ENCODE measurements around the gene ZHX3. TPM values are rescaled to one million over a fixed set of nuclear protein-coding genes. Genes with fewer than 3 reads are reported as not detected.

Gene ZHX3
- total RNA-seq, 1 donor from 2014 or later: 14.5 TPM

DNA sequence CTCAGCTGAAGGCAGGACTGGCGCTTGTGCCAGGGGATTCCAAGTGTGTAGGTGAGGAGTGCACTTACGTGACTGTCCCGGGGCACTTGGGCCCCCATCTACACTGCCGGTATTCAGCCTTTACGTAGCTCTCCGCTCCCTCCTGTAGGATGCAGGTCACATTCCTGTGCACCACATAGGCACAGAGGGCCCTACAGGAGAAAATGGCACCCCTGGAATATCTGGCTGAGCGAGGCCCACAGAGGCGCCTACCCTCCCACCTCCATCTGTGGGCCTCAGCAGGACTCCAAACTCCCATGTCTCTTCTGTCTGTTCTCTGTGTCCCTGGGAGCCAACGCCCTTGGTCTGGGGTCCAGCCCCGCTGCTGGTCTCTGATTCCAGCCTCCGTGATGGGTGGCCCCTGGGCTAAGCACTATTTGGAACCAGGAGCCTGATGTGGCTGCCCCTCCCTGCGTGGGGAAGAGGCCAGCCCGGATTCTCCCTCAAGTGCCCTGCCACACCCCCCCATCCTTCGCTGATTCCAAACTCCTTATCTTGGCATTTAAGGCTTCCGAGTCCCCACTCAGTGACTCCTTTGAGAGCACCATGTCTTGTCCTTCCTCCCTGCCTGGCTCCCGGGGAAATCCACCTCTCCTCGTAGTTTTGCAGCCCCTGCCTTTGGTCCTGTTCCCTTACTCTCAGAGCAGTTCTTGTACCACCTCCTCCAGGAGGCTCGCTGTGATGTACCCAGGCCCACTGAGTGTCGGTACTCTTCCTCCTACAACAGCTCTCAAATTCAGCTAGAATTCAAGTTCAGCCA is 47.6 kb upstream of the ZHX3 start:
- no peak overlapping the region for H3K4me3 ChIP-seq (ENCODE audit: low read depth, low read length)
- H3K36me3 ChIP-seq (ENCODE audit: control insufficient read depth, insufficient read depth, low read length): no peaks in the 10 kb centered on the region
- TF ChIP-seq, protein P1, sequence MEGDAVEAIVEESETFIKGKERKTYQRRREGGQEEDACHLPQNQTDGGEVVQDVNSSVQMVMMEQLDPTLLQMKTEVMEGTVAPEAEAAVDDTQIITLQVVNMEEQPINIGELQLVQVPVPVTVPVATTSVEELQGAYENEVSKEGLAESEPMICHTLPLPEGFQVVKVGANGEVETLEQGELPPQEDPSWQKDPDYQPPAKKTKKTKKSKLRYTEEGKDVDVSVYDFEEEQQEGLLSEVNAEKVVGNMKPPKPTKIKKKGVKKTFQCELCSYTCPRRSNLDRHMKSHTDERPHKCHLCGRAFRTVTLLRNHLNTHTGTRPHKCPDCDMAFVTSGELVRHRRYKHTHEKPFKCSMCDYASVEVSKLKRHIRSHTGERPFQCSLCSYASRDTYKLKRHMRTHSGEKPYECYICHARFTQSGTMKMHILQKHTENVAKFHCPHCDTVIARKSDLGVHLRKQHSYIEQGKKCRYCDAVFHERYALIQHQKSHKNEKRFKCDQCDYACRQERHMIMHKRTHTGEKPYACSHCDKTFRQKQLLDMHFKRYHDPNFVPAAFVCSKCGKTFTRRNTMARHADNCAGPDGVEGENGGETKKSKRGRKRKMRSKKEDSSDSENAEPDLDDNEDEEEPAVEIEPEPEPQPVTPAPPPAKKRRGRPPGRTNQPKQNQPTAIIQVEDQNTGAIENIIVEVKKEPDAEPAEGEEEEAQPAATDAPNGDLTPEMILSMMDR (IDR thresholded peaks at IDR 0.05; ENCODE audit: insufficient read depth, low read length, severe bottlenecking): no peak
- H3K27me3 ChIP-seq (ENCODE audit: control insufficient read depth, insufficient read depth, low read length): peaks cover 23% of the 10 kb centered on the region
- no peak for DNase-seq (ENCODE audit: low read depth)
- no peak for FAIRE-seq

DNA sequence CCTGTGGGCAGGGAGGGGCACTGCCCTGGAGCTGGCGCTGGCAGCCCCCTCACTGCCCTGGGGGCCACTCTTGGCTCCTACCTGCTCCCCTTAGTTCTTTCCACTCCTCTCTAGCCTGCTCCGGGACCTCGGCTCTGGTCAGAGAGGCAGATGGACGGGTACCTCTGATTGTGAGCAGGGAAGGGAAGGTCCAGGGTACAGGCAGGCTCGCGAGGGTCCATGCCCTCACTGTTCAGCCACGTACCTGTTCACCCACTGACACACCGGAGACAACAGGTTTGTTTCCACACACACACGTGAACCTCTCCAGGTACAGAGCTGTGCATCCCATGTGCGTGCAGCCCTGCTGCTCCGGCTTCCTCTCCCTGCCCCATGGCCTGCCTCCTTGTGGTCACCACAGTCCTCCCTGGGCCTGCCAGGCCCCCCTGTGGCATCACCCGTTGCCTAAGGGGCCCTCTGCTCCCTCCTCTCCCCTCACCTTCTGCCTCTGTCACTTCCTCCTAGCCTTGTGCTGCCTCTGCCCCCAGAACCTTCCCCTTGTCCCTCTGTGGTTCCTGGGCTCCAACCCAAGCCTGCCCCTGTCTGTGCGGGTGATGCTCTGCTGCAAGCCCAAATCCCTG is 46.8 kb upstream of the ZHX3 start:
- peaks cover 23% of the 10 kb centered on the region for H3K27me3 ChIP-seq (ENCODE audit: control insufficient read depth, insufficient read depth, low read length)
- DNase-seq (ENCODE audit: low read depth) (no peak), FAIRE-seq (peak; percentile 68)
- TF ChIP-seq, protein P1 (IDR thresholded peaks at IDR 0.05; ENCODE audit: insufficient read depth, low read length, severe bottlenecking): no peak
- H3K4me3 ChIP-seq (ENCODE audit: low read depth, low read length): no peak overlapping the region
- peaks cover 1% of the 10 kb centered on the region for H3K36me3 ChIP-seq (ENCODE audit: control insufficient read depth, insufficient read depth, low read length)

DNA sequence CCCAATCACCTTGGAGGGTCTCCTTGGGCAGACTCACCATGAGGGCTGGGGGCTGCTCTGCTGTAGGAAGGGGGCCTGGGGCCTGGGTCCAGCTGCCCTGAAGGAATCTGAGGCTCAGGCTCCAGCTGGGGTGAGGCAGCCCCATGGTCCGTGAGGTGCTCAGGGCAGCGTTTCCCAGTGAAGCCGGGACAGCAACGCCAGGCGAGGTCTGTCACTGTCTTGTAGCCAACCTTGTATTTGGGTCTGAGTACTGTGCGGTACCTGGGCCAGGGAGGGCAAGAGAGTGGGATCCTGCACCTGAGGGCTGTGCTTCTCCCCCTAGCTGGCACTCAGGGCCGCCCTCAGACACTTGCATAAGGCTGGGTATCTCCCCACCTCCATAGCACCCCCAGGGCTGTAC is 46.1 kb upstream of the ZHX3 start:
- TF ChIP-seq, protein P1 (IDR thresholded peaks at IDR 0.05; ENCODE audit: insufficient read depth, low read length, severe bottlenecking): no peak
- FAIRE-seq: no peak
- Histone ChIP-seq H3K27me3 (ENCODE audit: control insufficient read depth, insufficient read depth, low read length) (peaks cover 23% of the 10 kb centered on the region), H3K4me3 (ENCODE audit: low read depth, low read length) (no peak overlapping the region), H3K36me3 (ENCODE audit: control insufficient read depth, insufficient read depth, low read length) (peaks cover 1% of the 10 kb centered on the region)
- no peak for DNase-seq (ENCODE audit: low read depth)

DNA sequence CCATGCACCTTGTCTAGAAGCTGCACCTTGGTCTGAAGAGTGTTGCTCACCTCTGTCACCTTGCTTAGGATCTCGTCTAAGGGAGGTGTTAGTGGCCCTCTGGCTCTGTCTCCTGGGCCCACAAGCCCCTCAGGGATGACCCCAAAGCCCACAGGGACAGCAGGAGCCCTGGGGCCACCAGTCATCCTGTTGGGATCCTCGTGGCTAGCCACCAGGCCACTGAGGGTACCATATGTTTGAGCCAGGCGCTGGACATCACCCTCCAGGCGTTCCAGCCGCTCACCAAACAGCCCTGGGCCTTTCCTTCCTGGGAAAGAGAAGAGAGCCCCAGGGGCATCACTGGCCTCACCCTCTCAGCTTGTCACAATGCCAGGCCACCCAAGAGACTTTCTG is 45.2 kb upstream of the ZHX3 start:
- FAIRE-seq: no peak

DNA sequence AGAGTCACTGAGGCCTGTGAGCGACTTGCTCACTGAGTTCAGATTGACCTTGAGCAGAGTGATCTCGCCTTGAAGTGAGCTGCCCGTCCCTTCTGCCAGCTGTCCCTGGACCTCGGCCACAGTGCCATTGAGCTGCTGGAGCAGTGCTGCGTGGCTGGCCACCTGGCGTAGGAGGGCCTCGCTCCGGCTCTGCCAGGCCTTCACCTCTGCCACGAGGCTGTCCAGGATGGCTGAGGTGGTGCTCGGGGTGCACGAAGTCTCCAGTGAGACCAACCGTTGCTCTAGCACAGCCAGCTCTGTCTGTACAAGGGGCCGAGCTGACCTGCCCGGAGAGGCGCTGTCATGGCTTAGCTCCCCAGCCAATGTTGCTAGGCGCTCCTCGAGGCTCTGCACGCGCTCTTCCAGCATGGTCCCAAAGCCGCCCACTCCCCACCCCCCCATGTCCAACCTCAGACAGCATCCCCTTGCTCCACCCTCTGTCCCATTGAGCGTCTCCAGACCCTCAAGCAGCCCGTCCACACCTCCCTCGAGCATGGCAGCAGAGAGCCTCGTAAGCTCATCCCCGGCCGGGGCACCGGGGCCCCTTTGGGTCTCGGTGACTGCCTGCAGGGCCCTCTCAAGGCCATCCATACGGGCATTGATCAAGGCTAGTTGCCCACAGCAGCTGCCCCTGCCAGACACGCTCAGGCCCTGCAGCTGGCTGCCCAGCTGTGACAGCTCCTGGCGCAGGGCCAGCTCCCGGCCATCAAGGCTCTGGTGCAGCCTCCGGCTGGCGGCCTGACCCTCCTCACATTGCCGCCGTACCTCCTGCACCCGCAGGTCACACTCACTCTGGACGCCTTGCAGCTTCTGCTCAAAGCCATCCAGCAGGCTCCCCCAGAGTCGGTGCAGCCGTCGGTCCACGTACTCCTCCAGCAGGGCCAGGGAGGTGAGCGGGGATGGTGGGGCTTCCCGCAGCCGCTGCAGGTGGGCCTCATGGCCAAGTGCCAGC is 44.5 kb upstream of the ZHX3 start:
- peaks cover 18% of the 10 kb centered on the region for H3K27me3 ChIP-seq (ENCODE audit: control insufficient read depth, insufficient read depth, low read length)
- peaks cover 11% of the 10 kb centered on the region for H3K36me3 ChIP-seq (ENCODE audit: control insufficient read depth, insufficient read depth, low read length)
- FAIRE-seq (no peak), DNase-seq (ENCODE audit: low read depth) (no peak)
- no peak overlapping the region for H3K4me3 ChIP-seq (ENCODE audit: low read depth, low read length)
- TF ChIP-seq, protein P1 (IDR thresholded peaks at IDR 0.05; ENCODE audit: insufficient read depth, low read length, severe bottlenecking): no peak

More for the DNA sequence above, 45.2 kb upstream of the ZHX3 start:
- no peak overlapping the region for H3K4me3 ChIP-seq (ENCODE audit: low read depth, low read length)
- H3K27me3 ChIP-seq (ENCODE audit: control insufficient read depth, insufficient read depth, low read length): peaks cover 23% of the 10 kb centered on the region
- TF ChIP-seq, protein P1 (IDR thresholded peaks at IDR 0.05; ENCODE audit: insufficient read depth, low read length, severe bottlenecking): no peak
- H3K36me3 ChIP-seq (ENCODE audit: control insufficient read depth, insufficient read depth, low read length): peaks cover 6% of the 10 kb centered on the region
- DNase-seq (ENCODE audit: low read depth): no peak
